T-helper 17 cell (primary cell): Measurements from ENCODE around the gene MAN2B1. TPM values are rescaled to one million over a fixed set of nuclear protein-coding genes. Genes with fewer than 3 reads are reported as not detected.
A peak's percentile ranks its signal among the peaks of the same experiment; 100 is the strongest.
"Not testable (repeated sequence)": the region's sequence is repeated elsewhere in the genome, so short reads cannot be mapped to it uniquely, and the experiment has no call there.

Source experiments
- ATAC-seq: fragments of 150-1000 bp; cut with Tn5 transposase; 2 replicates; pipeline ENCODE4 v1.10.0; 2021; ENCODE audit warnings: mild to moderate bottlenecking, moderate library complexity
- DNase-seq, 3 donors: peaks; one replicate each; pipeline versions ENCODE4 v3.0.0 to v3.0.0-alpha.2; 2020 to 2021
- H3K9me3 ChIP-seq: one replicate; pipeline ENCODE4 v1.7.0; 2013; ENCODE audit warnings: low read length, mild to moderate bottlenecking; ENCODE audit not compliant: control insufficient read depth, poor library complexity, severe bottlenecking
- H3K27ac Mint-ChIP-seq: one replicate; pipeline ENCODE4 v1.8.0; 2022; ENCODE audit warnings: mild to moderate bottlenecking, moderate library complexity, mixed read lengths
- H3K27me3 Mint-ChIP-seq: one replicate; pipeline ENCODE4 v1.8.0; 2022; ENCODE audit warnings: mixed read lengths
- H3K36me3 Mint-ChIP-seq: one replicate; pipeline ENCODE4 v1.8.0; 2022; ENCODE audit warnings: low read depth, mixed read lengths
- H3K4me1 Mint-ChIP-seq: one replicate; pipeline ENCODE4 v1.8.0; 2022; ENCODE audit warnings: mild to moderate bottlenecking, mixed read lengths
- H3K4me3 Mint-ChIP-seq: one replicate; pipeline ENCODE4 v1.8.0; 2022; ENCODE audit warnings: mild to moderate bottlenecking, moderate library complexity, mixed read lengths
- total RNA-seq, 4 donors: library from RNA in 2 of 4; stranded (reverse) in 2 of 4; gene quantifications; one replicate each; pipeline ENCODE4 v1.2.3 and lab custom pipeline; 2022 to 2026

Gene MAN2B1
- total RNA-seq: 100 to 1,000 TPM; 157 to 181 TPM
- 64.3 to 95.1 reads per million in 2 donors for total RNA-seq (lab: John Stamatoyannopoulos, UW)

GRCh38 chr19:12666265-12667048 is at the start of gene MAN2B1, which contains the start of gene WDR83:
TSS of gene MAN2B1 (minus strand) at chr19:12666742. CDS start at chr19:12666701, 41 bp downstream.
TSS of gene WDR83 (plus strand) at chr19:12666807. CDS start at chr19:12669791, 2,984 bp downstream.
- Mint-ChIP-seq H3K4me1 (peaks cover 39% of the 10 kb centered on the region), H3K27ac (peak within 1 kb of the TSS; percentile 99), H3K36me3 (peaks cover 2% of the 10 kb centered on the region), H3K4me3 (peak within 1 kb of the TSS; percentile 99), H3K27me3 (no peaks in the 10 kb centered on the region)
- H3K9me3 ChIP-seq: no peaks in the 10 kb centered on the region
- ATAC-seq: peak; percentile 80
- DNase-seq: peak; percentile 71 to 82 (median 81)

GRCh38 chr19:12715929-12716328 is 49.4 kb upstream of the MAN2B1 start:
- Mint-ChIP-seq H3K27me3 (no peaks in the 10 kb centered on the region), H3K4me1 (peaks cover 5% of the 10 kb centered on the region), H3K27ac (no peak overlapping the region), H3K4me3 (no peak overlapping the region), H3K36me3 (peaks cover 3% of the 10 kb centered on the region)
- ATAC-seq: no peak
- DNase-seq: no peak
- H3K9me3 ChIP-seq: no peaks in the 10 kb centered on the region

- Mint-ChIP-seq H3K27me3 (no peaks in the 10 kb centered on the region), H3K4me1 (no peaks in the 10 kb centered on the region), H3K27ac (no peak overlapping the region), H3K4me3 (no peak overlapping the region), H3K36me3 (peaks cover 3% of the 10 kb centered on the region)
- ATAC-seq (no peak), DNase-seq (no peak)
- no peaks in the 10 kb centered on the region for H3K9me3 ChIP-seq
Measured at GRCh38 chr19:12715102-12715501, 48.6 kb upstream of the MAN2B1 start.

- H3K4me3 Mint-ChIP-seq, ATAC-seq, H3K27me3 Mint-ChIP-seq, DNase-seq, H3K4me1 Mint-ChIP-seq, H3K27ac Mint-ChIP-seq, H3K9me3 ChIP-seq, H3K36me3 Mint-ChIP-seq: not testable (repeated sequence)
Measured at GRCh38 chr19:12713304-12713703, 46.8 kb upstream of the MAN2B1 start.

- not testable (repeated sequence) for ATAC-seq, H3K36me3 Mint-ChIP-seq, H3K27ac Mint-ChIP-seq, DNase-seq, H3K4me3 Mint-ChIP-seq, H3K9me3 ChIP-seq, H3K4me1 Mint-ChIP-seq, H3K27me3 Mint-ChIP-seq
Measured at GRCh38 chr19:12712077-12712476, 45.5 kb upstream of the MAN2B1 start.

GRCh38 chr19:12711187-12711586 is 44.6 kb upstream of the MAN2B1 start:
- DNase-seq (no peak), ATAC-seq (no peak)
- H3K9me3 ChIP-seq: no peaks in the 10 kb centered on the region
- no peaks in the 10 kb centered on the region for H3K4me1 Mint-ChIP-seq
- H3K36me3 Mint-ChIP-seq: peaks cover 2% of the 10 kb centered on the region
- no peaks in the 10 kb centered on the region for H3K27me3 Mint-ChIP-seq
- no peak overlapping the region for H3K27ac Mint-ChIP-seq
- no peak overlapping the region for H3K4me3 Mint-ChIP-seq

- ATAC-seq (no peak), DNase-seq (no peak)
- H3K36me3 Mint-ChIP-seq: peaks cover 4% of the 10 kb centered on the region
- H3K9me3 ChIP-seq: no peaks in the 10 kb centered on the region
- H3K27ac Mint-ChIP-seq: no peak overlapping the region
- H3K27me3 Mint-ChIP-seq: no peaks in the 10 kb centered on the region
- H3K4me3 Mint-ChIP-seq: no peak overlapping the region
- H3K4me1 Mint-ChIP-seq: no peaks in the 10 kb centered on the region
Measured at GRCh38 chr19:12708641-12709040, 42.1 kb upstream of the MAN2B1 start.

- ATAC-seq (no peak), DNase-seq (no peak)
- Mint-ChIP-seq H3K27me3 (no peaks in the 10 kb centered on the region), H3K4me1 (no peaks in the 10 kb centered on the region), H3K4me3 (no peak overlapping the region), H3K36me3 (peaks cover 5% of the 10 kb centered on the region), H3K27ac (no peak overlapping the region)
- H3K9me3 ChIP-seq: no peaks in the 10 kb centered on the region
Measured at GRCh38 chr19:12706332-12706718, 39.8 kb upstream of the MAN2B1 start.

- ATAC-seq: no peak
- no peak for DNase-seq
- no peaks in the 10 kb centered on the region for H3K9me3 ChIP-seq
- Mint-ChIP-seq H3K27me3 (no peaks in the 10 kb centered on the region), H3K4me3 (no peak overlapping the region), H3K36me3 (peaks cover 5% of the 10 kb centered on the region), H3K27ac (no peak overlapping the region), H3K4me1 (no peaks in the 10 kb centered on the region)
Measured at GRCh38 chr19:12705654-12706331, 39.3 kb upstream of the MAN2B1 start.

- ATAC-seq (no peak), DNase-seq (no peak)
- Mint-ChIP-seq H3K27me3 (no peaks in the 10 kb centered on the region), H3K4me3 (no peak overlapping the region), H3K4me1 (no peaks in the 10 kb centered on the region), H3K36me3 (peaks cover 5% of the 10 kb centered on the region), H3K27ac (no peak overlapping the region)
- H3K9me3 ChIP-seq: no peaks in the 10 kb centered on the region
Measured at GRCh38 chr19:12705169-12705568, 38.6 kb upstream of the MAN2B1 start.

- DNase-seq (no peak), ATAC-seq (no peak)
- Mint-ChIP-seq H3K4me1 (peaks cover 4% of the 10 kb centered on the region), H3K27me3 (no peaks in the 10 kb centered on the region), H3K27ac (no peak overlapping the region), H3K4me3 (no peak overlapping the region), H3K36me3 (peaks cover 7% of the 10 kb centered on the region)
- no peaks in the 10 kb centered on the region for H3K9me3 ChIP-seq
Measured at GRCh38 chr19:12703046-12703445, 36.5 kb upstream of the MAN2B1 start.

GRCh38 chr19:12701596-12702282 is 35.2 kb upstream of the MAN2B1 start:
- ATAC-seq (no peak), DNase-seq (no peak)
- H3K9me3 ChIP-seq: no peaks in the 10 kb centered on the region
- Mint-ChIP-seq H3K27me3 (no peaks in the 10 kb centered on the region), H3K4me3 (no peak overlapping the region), H3K4me1 (peaks cover 6% of the 10 kb centered on the region), H3K27ac (no peak overlapping the region), H3K36me3 (peaks cover 7% of the 10 kb centered on the region)

- DNase-seq (no peak), ATAC-seq (no peak)
- Mint-ChIP-seq H3K27me3 (no peaks in the 10 kb centered on the region), H3K4me1 (peaks cover 9% of the 10 kb centered on the region), H3K4me3 (peak overlapping the region; percentile 69), H3K36me3 (peaks cover 4% of the 10 kb centered on the region), H3K27ac (peak overlapping the region; percentile 29)
- H3K9me3 ChIP-seq: no peaks in the 10 kb centered on the region
Measured at GRCh38 chr19:12698138-12698537, 31.6 kb upstream of the MAN2B1 start.
